ENCODE results near the gene ETV6.

The ETV6 gene

GRCh38 chr12:11645391-11645790 lies 4.1 kb upstream of the ETV6 start:
- no peak for DNase-seq (ENCODE audit: low spot score)

- DNase-seq (ENCODE audit: low spot score) = peak; percentile 61
Observed at GRCh38 chr12:11648514-11649412, 711 bp upstream of the ETV6 start.

DNA sequence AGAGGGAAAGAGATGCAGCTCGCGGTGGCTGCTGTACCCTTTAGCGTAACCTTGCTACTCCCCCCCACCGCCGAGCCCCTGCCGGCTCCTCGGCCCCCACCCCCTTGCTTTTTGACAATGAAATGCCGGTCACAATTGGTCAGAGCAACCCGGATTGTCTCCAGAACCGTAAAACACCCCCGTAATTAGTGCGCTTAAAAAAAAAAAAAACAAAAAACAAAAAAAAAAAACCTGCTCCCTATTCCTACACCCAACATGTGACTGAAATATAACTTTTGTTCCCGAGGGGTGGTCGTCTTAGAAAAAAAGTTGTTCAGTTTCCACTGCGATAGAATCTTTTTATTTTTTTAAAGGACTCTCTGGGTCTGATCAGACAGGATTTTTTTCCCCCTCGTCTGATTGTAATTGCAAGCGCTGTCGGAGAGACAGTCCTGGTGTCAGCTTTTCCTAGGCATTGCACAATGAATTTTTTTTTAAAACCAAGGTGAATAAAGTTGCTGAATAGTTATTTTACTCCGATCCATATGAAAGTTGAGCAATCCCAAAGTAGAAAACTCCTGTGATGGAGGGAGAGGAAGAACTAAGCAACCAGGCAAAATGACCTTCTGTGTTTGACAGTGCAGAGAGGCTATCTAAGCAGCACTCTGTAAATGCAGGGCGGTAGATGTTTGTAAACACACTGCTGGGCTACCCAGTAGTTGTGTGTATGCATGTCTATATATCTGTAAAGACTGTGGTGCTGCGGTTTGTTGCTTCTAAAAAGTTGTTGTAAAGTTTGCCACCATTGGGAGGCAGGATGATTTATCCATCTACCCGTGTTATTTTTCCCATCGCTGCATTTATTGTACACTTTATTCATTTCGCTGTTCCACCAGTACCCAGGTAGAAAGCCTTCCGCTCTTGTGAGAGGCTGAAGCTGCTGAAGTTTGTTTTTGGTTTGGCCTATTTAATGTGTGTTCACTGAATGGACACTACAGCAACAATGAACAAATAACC lies 1.1 kb downstream of the ETV6 start:
- DNase-seq (ENCODE audit: low spot score) = peak; percentile 14

DNA sequence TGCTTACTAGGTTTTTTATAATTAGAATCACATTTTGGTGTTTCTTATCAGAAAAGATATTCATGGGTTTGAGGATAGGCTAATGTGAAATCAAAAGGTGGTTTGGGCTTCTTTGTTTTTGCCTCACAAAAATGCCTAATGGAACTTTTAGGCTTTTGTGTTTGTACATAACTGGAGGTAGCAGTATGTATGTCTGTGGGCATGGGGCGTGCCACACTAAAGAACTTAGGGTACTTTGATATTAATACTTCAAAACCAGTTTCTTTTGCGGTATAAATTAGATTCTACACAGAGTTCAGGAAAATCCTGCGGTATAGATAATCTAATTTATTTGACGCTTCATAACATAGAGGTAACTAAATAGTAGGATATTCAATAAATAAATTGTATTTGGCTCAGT lies 1.9 kb downstream of the ETV6 start:
- peak; percentile 15 for DNase-seq (ENCODE audit: low spot score)

GRCh38 chr12:11651785-11652184 lies 2.3 kb downstream of the ETV6 start:
- no peak for DNase-seq (ENCODE audit: low spot score)

GRCh38 chr12:11652351-11653040 lies 3.0 kb downstream of the ETV6 start:
- no peak for DNase-seq (ENCODE audit: low spot score)

DNA sequence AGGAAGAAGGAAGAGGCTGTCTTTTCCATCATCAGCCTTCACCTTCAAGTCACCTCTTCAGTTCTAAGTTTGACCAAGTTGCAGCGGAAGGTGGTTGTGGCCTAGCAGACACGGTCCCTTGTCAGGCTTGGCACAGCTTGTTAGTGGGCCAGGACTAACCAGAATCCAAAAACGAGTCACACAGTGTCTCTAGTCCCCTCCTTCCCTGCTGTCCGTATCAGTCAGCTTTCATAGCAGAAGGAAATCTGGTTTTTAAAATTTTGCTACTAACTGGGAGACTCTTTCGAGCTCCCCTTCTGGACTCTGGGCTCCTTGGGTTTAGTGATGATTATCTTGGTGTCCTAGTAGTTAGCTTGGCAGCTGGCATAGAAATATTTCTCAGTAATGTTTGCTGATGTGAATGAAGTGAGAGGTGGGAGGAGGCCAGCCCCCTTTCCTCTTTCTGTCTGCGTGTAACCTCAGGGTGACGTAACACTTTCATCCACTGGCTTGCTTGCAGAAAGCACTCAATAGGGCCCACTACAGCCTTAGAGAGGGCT lies 3.8 kb downstream of the ETV6 start:
- peak; percentile 14 for DNase-seq (ENCODE audit: low spot score)

- DNase-seq (ENCODE audit: low spot score) = no peak
Observed at GRCh38 chr12:11654338-11654737, 4.9 kb downstream of the ETV6 start.

DNA sequence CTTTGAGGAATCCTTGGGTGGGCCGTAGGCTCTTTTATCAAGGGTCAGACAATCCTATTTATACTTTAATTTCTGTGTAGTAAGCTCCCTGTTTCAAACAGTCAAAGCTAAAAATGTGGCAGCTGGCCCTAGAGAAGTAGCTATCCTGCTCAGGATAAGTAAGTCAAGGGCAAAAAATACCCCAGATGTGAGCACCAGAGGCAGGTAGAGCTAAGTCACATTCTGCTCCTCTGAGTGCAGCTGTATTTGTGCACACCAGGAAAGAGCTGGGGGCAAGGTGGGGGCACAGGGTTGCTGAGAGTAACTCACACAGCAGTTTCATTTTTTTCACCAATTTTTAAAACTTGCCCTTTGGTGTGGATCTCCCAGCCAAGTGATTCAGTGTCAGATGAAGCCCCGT lies 5.3 kb downstream of the ETV6 start:
- DNase-seq (ENCODE audit: low spot score) = no peak

DNA sequence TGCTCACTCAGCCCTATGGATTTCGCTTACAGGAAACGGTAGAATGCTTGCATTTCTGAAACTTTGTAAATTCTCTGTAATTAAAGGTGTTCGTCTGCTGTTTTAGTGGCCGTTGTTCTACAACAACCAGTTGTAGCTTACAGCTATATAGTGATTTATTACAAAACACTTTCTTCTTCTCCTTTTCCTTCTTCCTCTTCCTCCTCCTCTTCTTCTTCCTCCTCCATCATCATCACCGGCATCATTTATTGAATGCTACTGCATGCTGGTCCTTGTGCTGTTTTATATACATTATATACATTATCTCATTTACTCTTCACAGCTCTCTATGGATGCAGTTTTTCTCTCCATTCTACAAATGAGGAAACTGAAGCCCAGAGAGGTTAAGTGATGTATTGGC lies 6.4 kb downstream of the ETV6 start:
- DNase-seq (ENCODE audit: low spot score) = no peak

- DNase-seq (ENCODE audit: low spot score) = no peak
Observed at GRCh38 chr12:11656550-11656949, 7.1 kb downstream of the ETV6 start.

DNA sequence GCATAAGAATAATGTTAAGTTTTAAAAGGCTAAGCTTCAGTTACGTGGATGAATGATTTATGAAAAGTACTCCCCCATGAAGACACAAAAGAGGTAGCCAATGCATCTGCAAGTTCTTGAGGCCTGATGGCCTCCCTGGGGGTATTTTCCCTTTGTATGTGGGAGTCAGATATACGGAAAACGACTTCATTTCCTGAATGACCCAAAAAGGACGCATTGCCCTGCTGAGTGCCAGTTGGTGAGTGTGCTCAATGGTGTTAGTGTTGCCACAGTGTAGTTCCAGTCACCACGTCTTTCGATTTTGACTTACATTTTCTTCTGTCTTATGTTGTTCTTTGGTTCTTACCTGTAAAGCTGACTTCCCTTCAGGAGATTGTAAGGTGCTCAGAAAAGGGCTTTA lies 8.0 kb downstream of the ETV6 start:
- no peak for DNase-seq (ENCODE audit: low spot score)

DNA sequence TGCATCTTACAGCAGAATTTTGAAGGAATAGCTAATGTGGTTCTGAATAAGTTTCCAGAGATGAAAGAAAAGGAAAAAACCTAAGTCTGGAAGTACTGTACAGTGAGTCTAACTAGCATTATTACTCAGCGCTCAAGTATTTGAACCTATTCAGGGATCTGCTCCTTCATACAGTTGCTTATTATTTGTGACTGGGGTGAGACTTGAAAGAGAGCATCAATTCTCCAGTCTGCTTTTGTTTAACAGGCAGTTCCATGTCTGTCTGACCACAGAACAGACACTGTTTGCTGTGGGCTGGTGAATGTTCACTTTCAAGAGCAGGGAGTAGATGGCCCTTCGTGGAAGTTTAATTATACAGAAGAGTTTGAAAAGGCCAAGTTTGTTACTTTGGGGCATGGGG lies 9.3 kb downstream of the ETV6 start:
- no peak for DNase-seq (ENCODE audit: low spot score)

GRCh38 chr12:11660624-11661023 lies 11.2 kb downstream of the ETV6 start:
- no peak for DNase-seq (ENCODE audit: low spot score)

- DNase-seq (ENCODE audit: low spot score) = no peak
Observed at GRCh38 chr12:11661491-11662089, 12.1 kb downstream of the ETV6 start.

DNA sequence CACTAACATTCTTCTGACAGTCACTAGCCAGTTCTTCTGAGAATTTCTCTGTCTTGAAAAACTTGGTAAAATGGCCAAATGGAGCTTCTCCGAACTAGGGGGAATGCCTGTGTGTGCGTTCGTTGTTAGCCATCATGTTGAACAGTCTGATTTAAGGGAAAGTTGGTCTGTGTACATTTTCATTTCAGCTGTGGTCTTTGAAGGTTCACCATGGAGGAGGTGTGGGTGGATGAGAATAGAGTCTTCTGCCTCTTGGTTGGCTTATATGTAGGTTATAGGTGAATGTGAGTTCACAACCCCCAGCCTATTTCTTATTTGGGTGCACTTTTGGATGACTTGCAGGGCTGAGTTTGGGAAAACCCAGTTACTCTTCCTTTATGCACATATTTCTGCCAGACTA lies 12.9 kb downstream of the ETV6 start:
- DNase-seq (ENCODE audit: low spot score) = no peak

GRCh38 chr12:11663130-11663529 lies 13.7 kb downstream of the ETV6 start:
- DNase-seq (ENCODE audit: low spot score) = no peak

GRCh38 chr12:11664101-11664500 lies 14.6 kb downstream of the ETV6 start:
- DNase-seq (ENCODE audit: low spot score) = no peak

DNA sequence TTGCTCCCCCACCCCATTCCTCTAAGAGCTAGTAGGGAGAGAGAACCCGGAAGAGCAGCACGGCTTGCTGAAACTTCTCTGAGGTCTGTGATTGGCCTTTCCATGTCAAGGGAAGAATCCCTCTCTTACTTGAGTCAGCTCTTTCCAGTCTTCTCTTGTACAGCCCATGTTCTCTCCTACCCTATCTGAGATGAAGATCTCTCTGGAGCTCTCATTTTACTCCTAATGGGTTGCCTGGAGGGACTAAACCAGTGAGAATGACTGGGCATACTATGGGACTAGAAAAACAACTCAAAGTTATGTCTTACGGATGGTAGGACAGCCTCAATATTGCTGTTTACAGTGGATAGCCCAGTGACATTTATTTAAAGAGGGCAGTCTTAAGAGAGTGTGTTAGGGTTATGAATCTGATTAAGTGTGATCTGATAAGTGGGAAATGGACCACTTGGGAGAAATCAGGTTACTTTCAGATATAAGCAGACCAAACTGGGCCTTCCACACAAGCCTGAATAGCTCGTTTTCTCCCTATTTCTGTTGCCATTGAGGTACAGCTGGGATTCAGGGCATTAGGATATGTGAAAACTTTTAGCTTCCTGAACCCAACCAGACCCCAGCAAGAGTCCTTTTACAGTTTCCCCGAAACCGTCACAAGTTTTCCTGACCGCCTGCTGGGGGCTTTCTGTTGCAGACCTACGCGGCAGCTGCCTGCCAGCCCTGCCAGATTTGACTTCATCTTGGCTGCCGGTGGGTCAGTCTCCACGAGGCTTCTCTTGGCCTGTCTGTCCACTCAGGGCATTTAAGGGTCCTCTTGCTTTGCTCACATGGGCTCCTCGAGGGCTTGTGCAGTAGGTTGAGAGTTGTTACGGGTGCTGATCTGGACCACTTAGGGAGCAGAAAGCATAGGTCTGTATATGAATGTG lies 16.9 kb downstream of the ETV6 start:
- no peak for DNase-seq (ENCODE audit: low spot score)

DNA sequence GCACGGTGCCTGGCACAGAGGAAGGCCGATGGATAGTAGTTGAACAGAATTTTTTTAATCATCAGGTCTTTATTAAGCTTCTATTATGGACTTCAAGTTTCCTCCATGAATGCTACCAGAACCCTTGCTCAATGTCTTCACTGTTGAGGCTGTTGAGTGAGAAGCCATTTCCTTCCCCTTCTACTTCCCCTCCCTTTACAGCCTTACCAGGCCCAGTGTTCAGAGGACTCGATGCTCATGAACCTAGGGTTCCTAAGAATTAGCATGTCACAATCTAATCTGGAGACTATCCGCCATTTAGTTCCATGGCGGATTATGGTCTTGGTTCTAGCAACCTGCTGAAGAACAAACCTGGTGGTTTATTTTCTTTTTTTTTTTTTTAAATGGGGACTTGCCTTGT lies 17.7 kb downstream of the ETV6 start:
- DNase-seq (ENCODE audit: low spot score) = no peak

Measured in CD4-positive, alpha-beta T cell treated with Interleukin-6 at 100 ng/mL for 8 hours (primary cell).